Naive B cell (primary cell): ENCODE data around the gene CORO2A. TPM values are rescaled to one million over a fixed set of nuclear protein-coding genes. Genes with fewer than 3 reads are reported as not detected.
"Not testable (repeated sequence)": the region's sequence is repeated elsewhere in the genome, so short reads cannot be mapped to it uniquely, and the experiment has no call there.

Experiments
- ATAC-seq, 2 donors: fragments of 150-1000 bp; cut with Tn5 transposase; 2 replicates each; pipeline ENCODE4 v1.10.0; 2021; ENCODE audit warnings: low read depth in 2 of 2, mild to moderate bottlenecking in 2 of 2, moderate library complexity in 2 of 2
- DNase-seq: peaks from one replicate; pipeline ENCODE4 v3.0.0; 2022
- H3K27ac Mint-ChIP-seq, 6 donors: one replicate each; pipeline ENCODE4 v1.8.0; 2020 to 2022; ENCODE audit warnings: mild to moderate bottlenecking in 6 of 6, mixed read lengths in 6 of 6, moderate library complexity in 5 of 6, inconsistent platforms in 2 of 6
- H3K27me3 Mint-ChIP-seq, 3 donors: one replicate each; pipeline ENCODE4 v1.8.0; 2021 to 2022; ENCODE audit warnings: mixed read lengths in 3 of 3, mild to moderate bottlenecking in 1 of 3
- H3K36me3 Mint-ChIP-seq, 2 donors: one replicate each; pipeline ENCODE4 v1.8.0; 2020 to 2022; ENCODE audit warnings: mixed read lengths in 2 of 2, inconsistent platforms in 1 of 2, mild to moderate bottlenecking in 1 of 2
- H3K4me1 Mint-ChIP-seq, 3 donors: one replicate each; pipeline ENCODE4 v1.8.0; 2020 to 2022; ENCODE audit warnings: mixed read lengths in 3 of 3, inconsistent platforms in 1 of 3, mild to moderate bottlenecking in 1 of 3, moderate library complexity in 1 of 3
- H3K4me3 Mint-ChIP-seq, 8 donors: one replicate each; pipeline ENCODE4 v1.8.0; 2020 to 2022; ENCODE audit warnings: mild to moderate bottlenecking in 8 of 8, mixed read lengths in 8 of 8, moderate library complexity in 8 of 8, inconsistent platforms in 2 of 8
- H3K9me3 Mint-ChIP-seq, 7 donors: one replicate each; pipeline ENCODE4 v1.8.0; 2020 to 2022; ENCODE audit warnings: mixed read lengths in 7 of 7, mild to moderate bottlenecking in 5 of 7, inconsistent platforms in 2 of 7, moderate library complexity in 1 of 7
- polyA plus RNA-seq, 6 donors: library from polyadenylated mRNA; unstranded; fragments of 300-500 nt; fragmentation: Illumina TruSeq; gene quantifications; one replicate each; pipeline ENCODE4 v1.2.3, GENCODE V29; 2021; ENCODE audit warnings: low read depth in 6 of 6

Gene CORO2A
- polyA plus RNA-seq, 6 donors from 2014 or later: 0.49 to 2.3 (median 0.87) TPM; not detected in 1

- no peak for ATAC-seq
- no peaks in the 10 kb centered on the region for H3K36me3 Mint-ChIP-seq
- H3K4me3 Mint-ChIP-seq: no peak overlapping the region
- H3K4me1 Mint-ChIP-seq: peaks cover 4 to 10% (median 9%) of the 10 kb centered on the region in 3 donors
- no peak for DNase-seq
- no peaks in the 10 kb centered on the region for H3K27me3 Mint-ChIP-seq
- no peaks in the 10 kb centered on the region for H3K9me3 Mint-ChIP-seq
- no peak overlapping the region for H3K27ac Mint-ChIP-seq
Measured at GRCh38 chr9:98182069-98182820, 10.2 kb downstream of the CORO2A start.

- no peaks in the 10 kb centered on the region for H3K9me3 Mint-ChIP-seq
- peaks cover 4 to 10% (median 9%) of the 10 kb centered on the region in 3 donors for H3K4me1 Mint-ChIP-seq
- H3K36me3 Mint-ChIP-seq: no peaks in the 10 kb centered on the region
- DNase-seq: no peak
- no peaks in the 10 kb centered on the region for H3K27me3 Mint-ChIP-seq
- no peak for ATAC-seq
- H3K27ac Mint-ChIP-seq: no peak overlapping the region
- H3K4me3 Mint-ChIP-seq: no peak overlapping the region
Measured at GRCh38 chr9:98181746-98182068, 10.7 kb downstream of the CORO2A start.

- Mint-ChIP-seq H3K4me1 (peaks cover 4 to 14% (median 9%) of the 10 kb centered on the region in 3 donors), H3K9me3 (no peaks in the 10 kb centered on the region), H3K27me3 (no peaks in the 10 kb centered on the region), H3K27ac (peak overlapping the region in 1 of 6 donors; percentile 60), H3K4me3 (no peak overlapping the region), H3K36me3 (no peaks in the 10 kb centered on the region)
- DNase-seq (no peak), ATAC-seq (no peak)
Measured at GRCh38 chr9:98180996-98181395, 11.4 kb downstream of the CORO2A start.

- Mint-ChIP-seq H3K4me1 (peaks cover 4 to 14% (median 4%) of the 10 kb centered on the region in 3 donors), H3K27me3 (no peaks in the 10 kb centered on the region), H3K27ac (peak overlapping the region in 1 of 6 donors; percentile 57), H3K9me3 (no peaks in the 10 kb centered on the region), H3K4me3 (peak overlapping the region in 1 of 8 donors; percentile 82), H3K36me3 (no peaks in the 10 kb centered on the region)
- ATAC-seq (no peak), DNase-seq (no peak)
Measured at GRCh38 chr9:98178874-98179850, 13.3 kb downstream of the CORO2A start.

GRCh38 chr9:98176391-98177259 is 15.8 kb downstream of the CORO2A start:
- Mint-ChIP-seq H3K36me3 (peaks cover 0 to 4% of the 10 kb centered on the region in 2 donors), H3K9me3 (no peaks in the 10 kb centered on the region), H3K27me3 (peaks cover 0 to 5% (median 0%) of the 10 kb centered on the region in 3 donors), H3K4me1 (peaks cover 4 to 12% (median 4%) of the 10 kb centered on the region in 3 donors), H3K4me3 (no peak overlapping the region), H3K27ac (peak overlapping the region in 3 of 6 donors; percentile 24 to 77 (median 77))
- ATAC-seq (no peak), DNase-seq (no peak)

- Mint-ChIP-seq H3K9me3 (no peaks in the 10 kb centered on the region), H3K4me3 (no peak overlapping the region), H3K4me1 (peaks cover 4 to 10% (median 4%) of the 10 kb centered on the region in 3 donors), H3K27me3 (peaks cover 0 to 12% (median 0%) of the 10 kb centered on the region in 3 donors), H3K36me3 (peaks cover 0 to 4% of the 10 kb centered on the region in 2 donors), H3K27ac (no peak overlapping the region)
- no peak for DNase-seq
- ATAC-seq: no peak
Measured at GRCh38 chr9:98175762-98176161, 16.7 kb downstream of the CORO2A start.

- ATAC-seq (no peak), DNase-seq (no peak)
- peaks cover 0 to 14% (median 0%) of the 10 kb centered on the region in 3 donors for H3K27me3 Mint-ChIP-seq
- H3K4me1 Mint-ChIP-seq: peaks cover 2 to 11% (median 3%) of the 10 kb centered on the region in 3 donors
- H3K27ac Mint-ChIP-seq: no peak overlapping the region
- peaks cover 0 to 4% of the 10 kb centered on the region in 2 donors for H3K36me3 Mint-ChIP-seq
- no peaks in the 10 kb centered on the region for H3K9me3 Mint-ChIP-seq
- peak overlapping the region in 1 of 8 donors; percentile 52 for H3K4me3 Mint-ChIP-seq
Measured at GRCh38 chr9:98175028-98175569, 17.3 kb downstream of the CORO2A start.

GRCh38 chr9:98174502-98174918 is 17.9 kb downstream of the CORO2A start:
- H3K9me3 Mint-ChIP-seq, H3K27ac Mint-ChIP-seq, H3K36me3 Mint-ChIP-seq, DNase-seq, ATAC-seq, H3K4me3 Mint-ChIP-seq: not testable (repeated sequence)
- Mint-ChIP-seq H3K4me1 (peaks cover 0 to 14% (median 2%) of the 10 kb centered on the region in 3 donors), H3K27me3 (peaks cover 0 to 14% (median 0%) of the 10 kb centered on the region in 3 donors)

- ATAC-seq (no peak), DNase-seq (no peak)
- Mint-ChIP-seq H3K36me3 (peaks cover 0 to 4% of the 10 kb centered on the region in 2 donors), H3K9me3 (no peaks in the 10 kb centered on the region), H3K27ac (peak overlapping the region in 1 of 6 donors; percentile 93), H3K4me1 (peaks cover 0 to 11% (median 0%) of the 10 kb centered on the region in 3 donors), H3K27me3 (peaks cover 0 to 14% (median 2%) of the 10 kb centered on the region in 3 donors), H3K4me3 (no peak overlapping the region)
Measured at GRCh38 chr9:98173181-98173580, 19.3 kb downstream of the CORO2A start.

- Mint-ChIP-seq H3K4me1 (peaks cover 0 to 11% (median 0%) of the 10 kb centered on the region in 3 donors), H3K27ac (no peak overlapping the region)
Measured at GRCh38 chr9:98172604-98173003, 19.8 kb downstream of the CORO2A start.

GRCh38 chr9:98171176-98171925 is 21.1 kb downstream of the CORO2A start:
- Mint-ChIP-seq H3K4me1 (peaks cover 0 to 9% (median 0%) of the 10 kb centered on the region in 3 donors), H3K27ac (peak overlapping the region in 2 of 6 donors; percentile 42 to 63), H3K27me3 (peaks cover 0 to 14% (median 4%) of the 10 kb centered on the region in 3 donors), H3K4me3 (no peak overlapping the region), H3K9me3 (no peaks in the 10 kb centered on the region), H3K36me3 (peaks cover 0 to 4% of the 10 kb centered on the region in 2 donors)
- ATAC-seq (no peak), DNase-seq (no peak)

More at GRCh38 chr9:98172604-98173003, 19.8 kb downstream of the CORO2A start:
- H3K9me3 Mint-ChIP-seq: no peaks in the 10 kb centered on the region
- ATAC-seq: no peak
- DNase-seq: no peak
- H3K27me3 Mint-ChIP-seq: peaks cover 0 to 14% (median 4%) of the 10 kb centered on the region in 3 donors
- no peak overlapping the region for H3K4me3 Mint-ChIP-seq
- peaks cover 0 to 4% of the 10 kb centered on the region in 2 donors for H3K36me3 Mint-ChIP-seq
